Measurements from ENCODE around the gene TBR1.

TBR1 gene

DNA sequence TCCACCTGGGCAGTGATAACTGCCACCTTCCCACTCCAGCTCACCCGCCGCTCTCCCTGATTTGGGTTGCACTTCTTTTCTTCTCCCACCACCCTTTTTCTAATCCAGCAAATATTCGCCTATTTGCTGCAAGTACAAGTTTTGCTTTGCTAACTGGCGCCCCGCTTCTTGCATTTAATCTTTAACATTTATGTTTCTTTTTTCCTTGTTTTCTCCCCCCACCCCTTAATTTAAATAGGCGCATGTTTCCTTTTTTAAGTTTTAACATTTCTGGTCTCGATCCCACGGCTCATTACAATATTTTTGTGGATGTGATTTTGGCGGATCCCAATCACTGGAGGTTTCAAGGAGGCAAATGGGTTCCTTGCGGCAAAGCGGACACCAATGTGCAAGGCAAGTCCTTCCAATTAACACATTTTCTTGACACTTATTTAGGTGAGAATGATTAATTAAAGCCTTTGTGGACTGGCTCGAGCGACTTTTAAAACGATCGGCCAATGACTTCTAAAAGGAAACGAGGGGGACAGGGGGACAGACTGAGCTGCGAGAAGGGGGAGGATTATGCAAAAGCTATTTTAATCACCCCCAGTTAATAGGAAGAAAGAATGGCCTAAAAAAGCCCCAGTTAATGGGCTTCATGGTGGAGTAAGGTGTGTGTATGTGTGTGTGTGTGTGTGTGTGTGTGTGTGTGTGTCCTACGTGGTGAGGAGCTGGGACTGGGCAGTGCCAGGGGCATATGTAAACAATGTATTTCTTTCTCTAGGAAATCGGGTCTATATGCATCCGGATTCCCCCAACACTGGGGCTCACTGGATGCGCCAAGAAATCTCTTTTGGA, 1.6 kb downstream of the TBR1 start:
- H3K4me2 ChIP-seq: peak overlapping the region in 2 of 11 experiments; percentile 73 to 81; a peak in 2 of 22 replicates
- no peak overlapping the region for H3K27ac ChIP-seq
- H3K9ac ChIP-seq: no peak overlapping the region
- peaks cover 13 to 31% (median 17%) of the 10 kb centered on the region in 10 experiments for H3K4me1 ChIP-seq
- peaks cover 0 to 91% (median 72%) of the 10 kb centered on the region in 11 experiments; a peak in 20 of 22 replicates for H4K20me1 ChIP-seq
- H3K36me3 ChIP-seq: peaks cover 0 to 11% (median 0%) of the 10 kb centered on the region in 11 experiments; a peak in 4 of 22 replicates
- peaks cover 13 to 28% (median 20%) of the 10 kb centered on the region in 11 experiments; a peak in 20 of 22 replicates for H3K9me3 ChIP-seq (replicated peaks in 1 of 11)
- H3K4me3 ChIP-seq: no peak overlapping the region
- H3K27me3 ChIP-seq: peaks cover 100% of the 10 kb centered on the region in 11 experiments
- TF ChIP-seq Cebpa-rat (IDR thresholded peaks at IDR 0.05): no peak

DNA sequence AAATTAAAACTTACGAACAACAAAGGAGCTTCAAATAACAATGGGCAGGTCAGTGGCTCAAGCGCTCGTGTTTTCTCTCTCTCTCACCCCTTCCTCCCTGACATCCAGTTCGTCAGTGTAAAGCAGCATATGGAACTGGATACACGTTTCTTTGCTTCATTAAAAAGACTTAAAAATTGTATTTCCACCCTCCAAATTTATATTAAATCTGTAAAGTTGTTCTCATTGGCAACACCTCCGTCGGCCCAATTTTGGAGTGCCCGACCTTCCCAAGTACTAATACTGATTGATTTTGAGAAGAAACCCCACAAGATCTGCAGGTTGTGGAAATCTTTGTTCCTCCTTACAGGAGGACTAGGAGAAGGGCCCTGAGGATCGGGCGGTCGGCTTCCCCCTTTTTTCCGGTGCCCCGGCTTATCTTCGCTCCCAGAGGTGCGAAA, 2.2 kb downstream of the TBR1 start:
- Histone ChIP-seq H3K9me3 (replicated peaks in 1 of 11) (peaks cover 19 to 34% (median 27%) of the 10 kb centered on the region in 11 experiments), H3K27me3 (peaks cover 100% of the 10 kb centered on the region in 11 experiments), H3K4me1 (peaks cover 13 to 31% (median 17%) of the 10 kb centered on the region in 10 experiments), H3K9ac (no peak overlapping the region), H3K27ac (no peak overlapping the region), H4K20me1 (peaks cover 0 to 85% (median 67%) of the 10 kb centered on the region in 11 experiments; a peak in 20 of 22 replicates), H3K4me2 (peak overlapping the region in 10 of 11 experiments; percentile 9 to 81 (median 45); a peak in 17 of 22 replicates), H3K4me3 (peak overlapping the region in 5 of 10 experiments; percentile 18 to 38 (median 22); a peak in 6 of 20 replicates), H3K36me3 (peaks cover 0 to 5% (median 0%) of the 10 kb centered on the region in 11 experiments; a peak in 3 of 22 replicates)
- no peak for TF ChIP-seq Cebpa-rat (IDR thresholded peaks at IDR 0.05)

DNA sequence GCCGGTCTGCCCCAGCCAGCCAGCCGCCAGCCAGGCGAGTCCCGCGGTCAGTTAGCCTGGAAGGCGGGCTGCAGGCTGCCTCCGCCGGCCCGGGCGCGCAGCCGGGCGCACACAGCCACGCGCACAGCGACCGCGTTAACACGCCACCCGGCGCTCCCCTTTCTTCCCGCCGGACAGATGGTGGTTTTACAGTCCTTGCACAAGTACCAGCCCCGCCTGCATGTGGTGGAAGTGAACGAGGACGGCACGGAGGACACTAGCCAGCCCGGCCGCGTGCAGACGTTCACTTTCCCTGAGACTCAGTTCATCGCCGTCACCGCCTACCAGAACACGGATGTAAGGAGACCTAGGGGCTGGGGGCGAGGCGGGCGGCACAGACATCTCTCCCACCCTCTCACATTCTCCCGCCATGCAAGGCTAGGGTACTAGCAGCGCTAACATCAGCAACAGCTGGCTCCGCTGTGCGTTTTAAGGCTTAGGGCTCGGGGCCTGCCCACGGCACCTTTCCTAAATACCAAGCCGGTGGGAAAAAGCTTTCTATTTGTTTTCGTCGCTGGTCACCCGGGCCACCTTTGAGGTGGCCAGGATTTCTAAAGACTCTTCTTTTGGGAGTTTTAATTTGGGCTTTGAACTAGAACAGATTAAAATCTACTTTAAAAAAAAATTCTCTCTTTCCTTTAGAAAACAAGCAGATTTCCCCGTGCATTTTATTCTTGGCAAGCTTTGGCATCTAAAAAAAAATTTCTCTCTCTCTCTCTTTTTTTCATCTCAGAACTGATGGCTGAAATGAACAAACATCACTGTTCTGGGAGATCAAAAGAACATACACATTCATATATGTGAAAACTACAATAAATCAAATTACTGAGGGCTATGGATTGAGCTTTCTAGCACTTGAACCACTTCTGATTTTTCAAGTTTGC, 2.9 kb downstream of the TBR1 start:
- H3K9me3 ChIP-seq (replicated peaks in 1 of 11): peaks cover 26 to 41% (median 34%) of the 10 kb centered on the region in 11 experiments
- peaks cover 100% of the 10 kb centered on the region in 11 experiments for H3K27me3 ChIP-seq
- no peak overlapping the region for H3K9ac ChIP-seq
- H3K36me3 ChIP-seq: no peaks in the 10 kb centered on the region
- no peak for TF ChIP-seq Cebpa-rat (IDR thresholded peaks at IDR 0.05)
- peak overlapping the region in 10 of 11 experiments; percentile 9 to 81 (median 45); a peak in 17 of 22 replicates for H3K4me2 ChIP-seq
- H3K4me3 ChIP-seq: peak overlapping the region in 5 of 10 experiments; percentile 18 to 38 (median 22); a peak in 6 of 20 replicates
- H3K27ac ChIP-seq: no peak overlapping the region
- H4K20me1 ChIP-seq: peaks cover 0 to 84% (median 60%) of the 10 kb centered on the region in 11 experiments; a peak in 20 of 22 replicates
- H3K4me1 ChIP-seq: peaks cover 13 to 28% (median 20%) of the 10 kb centered on the region in 10 experiments

DNA sequence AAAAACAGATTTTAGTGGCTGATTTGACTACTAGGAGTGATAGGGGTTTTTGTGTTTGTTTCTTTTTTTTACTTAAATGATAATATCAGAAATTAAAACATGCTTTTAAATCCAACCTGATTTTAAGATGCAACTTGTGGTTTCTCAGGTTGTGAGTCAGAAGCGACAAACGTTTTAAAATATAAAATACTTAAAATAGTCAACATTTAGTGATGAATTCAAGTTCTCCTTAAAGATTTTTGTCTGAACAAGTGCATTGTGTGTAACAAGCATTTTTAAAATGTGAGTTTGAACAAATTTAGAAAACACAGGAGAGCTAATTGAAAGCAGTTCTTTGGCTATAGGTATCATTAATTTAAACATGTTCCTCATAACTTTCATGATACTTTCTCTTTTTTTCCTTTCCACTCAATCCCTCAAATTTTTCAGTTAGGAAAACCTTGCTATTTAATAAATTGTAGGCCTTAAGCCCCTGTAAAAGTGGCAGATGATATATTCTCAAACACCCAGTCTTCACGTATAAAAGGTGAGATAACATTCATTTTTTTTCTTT, 3.6 kb downstream of the TBR1 start:
- Histone ChIP-seq H3K9me3 (replicated peaks in 1 of 11) (peaks cover 33 to 49% (median 41%) of the 10 kb centered on the region in 11 experiments), H3K4me3 (no peak overlapping the region), H3K4me1 (peaks cover 6 to 21% (median 13%) of the 10 kb centered on the region in 10 experiments; a peak in 19 of 20 replicates), H3K27ac (no peak overlapping the region), H3K36me3 (no peaks in the 10 kb centered on the region), H3K9ac (no peak overlapping the region), H3K4me2 (no peak overlapping the region), H3K27me3 (peaks cover 100% of the 10 kb centered on the region in 11 experiments), H4K20me1 (peaks cover 0 to 78% (median 53%) of the 10 kb centered on the region in 11 experiments; a peak in 19 of 22 replicates)
- TF ChIP-seq Cebpa-rat (IDR thresholded peaks at IDR 0.05): no peak

DNA sequence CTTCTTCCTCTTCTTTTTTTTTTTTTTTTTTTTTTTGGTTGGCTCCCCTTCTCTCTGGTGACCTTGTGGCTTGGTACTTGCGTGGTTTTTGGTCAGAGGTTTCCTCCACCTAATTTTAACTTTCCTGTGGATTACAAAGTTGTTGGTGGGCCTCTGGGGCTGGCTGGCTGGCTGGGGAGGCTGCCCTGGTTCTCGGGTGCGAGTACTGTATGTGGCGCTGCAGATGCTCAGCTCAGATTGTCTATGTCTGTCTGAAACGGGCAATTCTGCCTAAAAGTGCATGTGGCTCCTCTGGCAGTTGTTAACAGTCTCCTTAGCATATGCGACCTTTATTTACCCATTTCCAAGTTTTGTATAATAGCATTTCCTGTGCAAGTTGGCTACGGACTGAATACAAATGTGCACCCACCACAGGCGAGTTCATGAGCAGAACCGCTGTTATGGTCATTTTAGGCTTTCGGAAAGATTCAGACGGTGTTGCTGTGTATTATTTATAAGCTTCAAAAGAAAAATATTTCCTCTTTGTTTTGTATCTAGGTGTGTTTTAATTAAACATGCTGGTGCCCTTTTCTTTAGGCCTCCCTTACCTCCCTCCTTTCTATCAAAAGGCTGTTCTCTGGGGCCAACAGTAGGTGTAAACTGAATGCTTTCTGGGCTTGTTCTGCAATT, 4.4 kb downstream of the TBR1 start:
- Histone ChIP-seq H3K4me3 (no peak overlapping the region), H3K4me2 (no peak overlapping the region), H4K20me1 (peaks cover 0 to 70% (median 44%) of the 10 kb centered on the region in 11 experiments; a peak in 19 of 22 replicates), H3K27ac (no peak overlapping the region), H3K36me3 (no peaks in the 10 kb centered on the region), H3K9ac (no peak overlapping the region), H3K27me3 (peaks cover 100% of the 10 kb centered on the region in 11 experiments), H3K4me1 (peaks cover 0 to 15% (median 8%) of the 10 kb centered on the region in 10 experiments; a peak in 7 of 20 replicates), H3K9me3 (replicated peaks in 1 of 11) (peaks cover 39 to 53% (median 46%) of the 10 kb centered on the region in 11 experiments)
- TF ChIP-seq Cebpa-rat (IDR thresholded peaks at IDR 0.05): no peak

DNA sequence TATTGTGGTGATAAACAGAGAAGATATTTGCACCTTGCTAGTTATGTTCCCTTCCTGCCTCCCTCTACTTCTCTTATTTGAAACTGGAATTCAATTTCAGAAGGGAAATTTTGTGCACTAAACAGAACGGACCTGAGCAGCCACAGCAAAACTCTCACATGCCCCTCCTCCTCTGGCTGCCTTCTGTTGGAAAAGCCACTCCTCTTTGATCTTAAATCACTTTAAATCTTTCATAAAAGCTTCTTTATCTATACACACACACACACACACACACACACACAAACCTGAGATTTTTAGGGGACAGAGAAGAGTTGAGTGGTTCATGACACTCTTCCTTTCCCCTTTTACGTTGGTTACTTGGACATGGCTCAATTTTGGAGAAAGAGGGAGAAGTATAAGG, 5.6 kb downstream of the TBR1 start:
- H3K27me3 ChIP-seq: peaks cover 100% of the 10 kb centered on the region in 11 experiments
- H3K27ac ChIP-seq: no peak overlapping the region
- H3K4me2 ChIP-seq: no peak overlapping the region
- no peak overlapping the region for H3K9ac ChIP-seq
- H3K9me3 ChIP-seq (replicated peaks in 1 of 11): peaks cover 46 to 58% (median 52%) of the 10 kb centered on the region in 11 experiments
- no peaks in the 10 kb centered on the region; a peak in 1 of 22 replicates for H3K36me3 ChIP-seq
- no peak for TF ChIP-seq Cebpa-rat (IDR thresholded peaks at IDR 0.05)
- H3K4me3 ChIP-seq: no peak overlapping the region
- peaks cover 0 to 12% (median 8%) of the 10 kb centered on the region in 10 experiments; a peak in 7 of 20 replicates for H3K4me1 ChIP-seq
- H4K20me1 ChIP-seq: peaks cover 0 to 59% (median 33%) of the 10 kb centered on the region in 11 experiments; a peak in 18 of 22 replicates

DNA sequence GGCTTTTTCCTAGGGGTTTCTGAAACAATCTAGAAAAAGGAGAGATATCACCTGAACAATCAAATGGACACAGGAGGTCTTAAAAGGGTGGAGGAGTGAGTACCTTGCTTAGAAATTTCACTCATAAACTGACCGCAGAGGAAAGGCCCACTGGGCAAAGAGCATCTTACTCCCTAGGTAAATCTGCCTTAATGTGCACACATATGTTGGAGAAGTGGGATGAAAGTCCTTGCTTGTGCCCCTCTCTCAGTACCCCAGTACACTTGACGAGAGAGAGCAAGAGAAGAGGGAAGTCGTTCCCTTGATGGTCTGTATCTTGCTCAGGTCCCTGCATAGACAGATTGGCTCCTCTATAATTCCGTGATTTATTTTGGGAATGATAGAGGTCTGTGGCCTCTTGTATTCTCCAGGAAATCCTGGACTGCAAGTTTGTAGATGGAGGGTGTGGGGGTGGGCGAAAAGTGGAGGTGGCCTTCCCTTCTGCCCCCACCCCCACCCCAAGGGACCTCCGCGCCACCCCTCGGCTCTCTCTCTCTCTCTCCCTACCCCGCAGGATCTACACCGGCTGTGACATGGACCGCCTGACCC, 6.8 kb downstream of the TBR1 start:
- H3K4me3 ChIP-seq: peak overlapping the region in 3 of 10 experiments; percentile 13 to 42 (median 38); a peak in 2 of 20 replicates

More for the DNA sequence above, 6.8 kb downstream of the TBR1 start:
- H3K9ac ChIP-seq: no peak overlapping the region
- peaks cover 52 to 61% (median 55%) of the 10 kb centered on the region in 11 experiments for H3K9me3 ChIP-seq (replicated peaks in 1 of 11)
- H3K4me2 ChIP-seq: no peak overlapping the region; a peak in 1 of 22 replicates
- H3K36me3 ChIP-seq: peaks cover 0 to 2% (median 0%) of the 10 kb centered on the region in 11 experiments; a peak in 1 of 22 replicates
- H3K27me3 ChIP-seq: peaks cover 99 to 100% (median 100%) of the 10 kb centered on the region in 11 experiments
- no peak overlapping the region for H3K27ac ChIP-seq
- TF ChIP-seq Cebpa-rat (IDR thresholded peaks at IDR 0.05): no peak
- H4K20me1 ChIP-seq: peaks cover 0 to 46% (median 21%) of the 10 kb centered on the region in 11 experiments; a peak in 17 of 22 replicates
- peaks cover 0 to 12% (median 8%) of the 10 kb centered on the region in 10 experiments; a peak in 7 of 20 replicates for H3K4me1 ChIP-seq

Data from BLaER1 treated with 17β-estradiol and CSF1 and Interleukin-3, amounts not matched to agents 10 nM and 100 nM (cell line).